Heart left ventricle (tissue), 16 donors: Measurements from ENCODE around the gene LTF. TPM values are rescaled to one million over a fixed set of nuclear protein-coding genes. Genes with fewer than 3 reads are reported as not detected.
A peak's percentile ranks its signal among the peaks of the same experiment; 100 is the strongest.

ENCODE experiments used
- ATAC-seq, 4 donors: fragments of 200-7000 bp; cut with Tn5 transposase; one replicate each; pipeline ENCODE4 v1.9.1; 2020 to 2022; ENCODE audit warnings: moderate library complexity in 4 of 4, mild to moderate bottlenecking in 3 of 4, moderate number of reproducible peaks in 1 of 4
- DNase-seq, 5 donors: peaks; one replicate each; pipeline ENCODE4 v3.0.0-alpha.2; 2020
- H3K27ac ChIP-seq, 12 donors: fragments of 200-600 bp; sonication (generic) in 4 of 12; one replicate each; pipeline versions ENCODE4 v1.5.0 to v1.8.0; 2016 to 2022; ENCODE audit warnings: mild to moderate bottlenecking in 2 of 12
- H3K27me3 ChIP-seq, 9 donors: fragments of 200-600 bp; sonication (generic) in 2 of 9; one replicate each; pipeline versions ENCODE4 v1.5.1 to v1.8.0; 2016 to 2022; ENCODE audit warnings: mild to moderate bottlenecking in 3 of 9
- H3K36me3 ChIP-seq, 9 donors: fragments of 200-600 bp; sonication (generic) in 2 of 9; one replicate each; pipeline versions ENCODE4 v1.5.0 to v1.8.0; 2018 to 2022; ENCODE audit warnings: mild to moderate bottlenecking in 2 of 9
- H3K4me1 ChIP-seq, 12 donors: fragments of 200-600 bp; sonication (generic) in 4 of 12; one replicate each; pipeline versions ENCODE4 v1.5.0 to v1.8.0; 2016 to 2022; ENCODE audit warnings: mild to moderate bottlenecking in 3 of 12
- H3K4me3 ChIP-seq, 12 donors: fragments of 200-600 bp; sonication (generic) in 4 of 12; one replicate each; pipeline versions ENCODE4 v1.5.0 to v1.8.0; 2017 to 2022; ENCODE audit warnings: mild to moderate bottlenecking in 9 of 12, moderate library complexity in 4 of 12
- H3K9me3 ChIP-seq, 12 donors: fragments of 200-600 bp; sonication (generic) in 4 of 12; one replicate each; pipeline versions ENCODE4 v1.5.0 to v1.8.0; 2016 to 2022; ENCODE audit warnings: mild to moderate bottlenecking in 1 of 12
- CTCF ChIP-seq, 12 donors: fragments of 200-600 bp; sonication (generic) in 4 of 12; IDR thresholded peaks; one replicate each; pipeline versions ENCODE4 v1.5.0 to v1.8.0; 2018 to 2022; ENCODE audit warnings: antibody characterized with exemption in 12 of 12, mild to moderate bottlenecking in 5 of 12
- POLR2A ChIP-seq, 2 donors: fragments of 450-650 bp; IDR thresholded peaks; one replicate each; pipeline ENCODE4 v1.6.1; 2017; ENCODE audit warnings: antibody characterized with exemption in 2 of 2, mild to moderate bottlenecking in 2 of 2, moderate library complexity in 2 of 2
- WGBS, 4 donors: extraction: QIAGEN DNeasy Blood & Tissue Kit in 2 of 4; methylation state at CpG; one replicate each; pipeline versions ENCODE4 v1.1.5 to v1.1.7; 2013 to 2018; 5-methylcytosine and 5-hydroxymethylcytosine counted together
- intact Hi-C, 10 donors: fragments of 100-400 bp; cut with DNase I; formaldehyde crosslinking; loops; one replicate each; pipeline versions ENCODE4 v1.11.1 to v1.14.2; 2022
- polyA plus RNA-seq, 2 donors: library from polyadenylated mRNA; stranded (reverse); fragments of 200-250 nt; gene quantifications; one replicate each; pipeline ENCODE4 v1.2.3, GENCODE V29; 2013
- total RNA-seq, 9 donors: library from RNA; depleted of rRNA in 2 of 9; stranded (reverse); fragments of >200 nt in 2 of 9; fragmentation: NEBNext Ultra II Directional in 3 of 9; extraction: Animal tissue kit (Norgen Biotek cat#: 25700) in 3 of 9; gene quantifications; one replicate each; pipeline versions ENCODE4 v1.1.0 to v1.2.4, GENCODE V29; 2016 to 2023
- donor health status: ischemic (EF 13 %, LVEDD 7.1; RV severe dilation, severe dysfunction).
- donor health status: healthy with polysubstance abuse.
- donor health status: DM: no; HTN: yes; CAD: no.
- donor health status: DM: no; HTN: no; CAD: no.
- donor health status: ischemic (EF 25% LVEDD 6.9; RV normal size, moderate dysfunction).
- donor health status: ischemic (EF 25% LVEDD 5.7; RV mildly dilated, moderate dysfunction).
- donor health status: healthy.
- donor health status: DM: yes; HTN: yes; CAD: no.
- donor health status: ischemic (EF 35%, LVEDD 5.7; RV mildly dilated, moderate dysfunction).
- donor health status: nonischemic (EF 11% LVEDD 7.7; RV severe dilation, severe dysfunction).
- donor health status: DM: yes; HTN: yes; CAD: no.
- donor health status: PGD.
- donor health status: ischemic (EF 29% LVEDD 5.4; RV normal size, mild dysfunction).
- donor health status: nonischemic (EF 23%, LVEDD 6.1; RV moderate dilation, normal function).

LTF gene
- total and polyA plus RNA-seq, 11 donors, result 1.6 to 10.6 (median 3.0) TPM

GRCh38 chr3:46400000-46400734 is 64.5 kb downstream of the LTF start:
- no peaks in the 10 kb centered on the region for H3K27me3 ChIP-seq
- TF ChIP-seq POLR2A (IDR thresholded peaks at IDR 0.05) (no peak), CTCF (IDR thresholded peaks at IDR 0.05) (no peak)
- intact Hi-C loops, result no loop called here
- H3K4me3 ChIP-seq, result no peak overlapping the region
- ATAC-seq, result peak in 2 of 4 donors; percentile 35 to 80
- peak overlapping the region in 1 of 12 donors; percentile 9 for H3K27ac ChIP-seq
- H3K36me3 ChIP-seq, result no peaks in the 10 kb centered on the region
- H3K4me1 ChIP-seq, result peaks cover 0 to 49% (median under 1%) of the 10 kb centered on the region in 12 donors
- 57 to 67% (median 59%) methylated on average over 8 of the region's 8 CpGs for WGBS, 4 donors
- DNase-seq, result no peak
- no peaks in the 10 kb centered on the region for H3K9me3 ChIP-seq

- no peak for TF ChIP-seq POLR2A (IDR thresholded peaks at IDR 0.05)
- TF ChIP-seq CTCF (IDR thresholded peaks at IDR 0.05), result no peak
- intact Hi-C loops, result no loop called here
- peaks cover 0 to 47% (median 0%) of the 10 kb centered on the region in 12 donors for H3K4me1 ChIP-seq
- ATAC-seq (peak in 1 of 4 donors; percentile 10), DNase-seq (no peak)
- H3K36me3 ChIP-seq, result no peaks in the 10 kb centered on the region
- no peaks in the 10 kb centered on the region for H3K9me3 ChIP-seq
- H3K4me3 ChIP-seq, result no peak overlapping the region
- WGBS, 4 donors, result 55 to 63% (median 57%) methylated on average over 2 of the region's 2 CpGs
- no peaks in the 10 kb centered on the region for H3K27me3 ChIP-seq
- H3K27ac ChIP-seq, result peak overlapping the region in 1 of 12 donors; percentile 9
Measured at GRCh38 chr3:46399557-46399956, 65.1 kb downstream of the LTF start.

- no peaks in the 10 kb centered on the region for H3K36me3 ChIP-seq
- 60 to 79% (median 69%) methylated on average over 2 of the region's 2 CpGs for WGBS, 4 donors
- TF ChIP-seq CTCF (IDR thresholded peaks at IDR 0.05), result no peak
- no peak overlapping the region for H3K4me3 ChIP-seq
- DNase-seq (no peak), ATAC-seq (no peak)
- intact Hi-C loops, result no loop called here
- H3K9me3 ChIP-seq, result no peaks in the 10 kb centered on the region
- peaks cover 0 to 46% (median 0%) of the 10 kb centered on the region in 12 donors for H3K4me1 ChIP-seq
- H3K27ac ChIP-seq, result peak overlapping the region in 1 of 12 donors; percentile 9
- H3K27me3 ChIP-seq, result no peaks in the 10 kb centered on the region
Measured at GRCh38 chr3:46399098-46399497, 65.6 kb downstream of the LTF start.

- Histone ChIP-seq H3K4me3 (no peak overlapping the region), H3K27ac (no peak overlapping the region), H3K27me3 (no peaks in the 10 kb centered on the region), H3K36me3 (no peaks in the 10 kb centered on the region), H3K4me1 (peaks cover 0 to 53% (median 0%) of the 10 kb centered on the region in 12 donors), H3K9me3 (no peaks in the 10 kb centered on the region)
- TF ChIP-seq CTCF (IDR thresholded peaks at IDR 0.05) (no peak), POLR2A (IDR thresholded peaks at IDR 0.05) (no peak)
- 87 to 97% (median 94%) methylated on average over 6 of the region's 6 CpGs for WGBS, 4 donors
- ATAC-seq, result no peak
- no peak for DNase-seq
- intact Hi-C loops, result no loop called here
Measured at GRCh38 chr3:46398186-46398955, 66.3 kb downstream of the LTF start.
